IPS-11a (cell line): ENCODE measurements around the gene TRMT5.

Source experiments
- H3K4me3 ChIP-seq: one replicate; pipeline ENCODE4 v1.5.1; 2013; ENCODE audit warnings: low read depth, low read length, control low read depth

Gene TRMT5

GRCh38 chr14:60965402-60965801 is 15.5 kb downstream of the TRMT5 start:
- no peak overlapping the region for H3K4me3 ChIP-seq

- H3K4me3 ChIP-seq = no peak overlapping the region
Observed at GRCh38 chr14:60964904-60965303, 16.0 kb downstream of the TRMT5 start.

- H3K4me3 ChIP-seq = no peak overlapping the region
Observed at GRCh38 chr14:60963761-60964160, 17.1 kb downstream of the TRMT5 start.

- no peak overlapping the region for H3K4me3 ChIP-seq
Observed at GRCh38 chr14:60958146-60958545, 22.7 kb downstream of the TRMT5 start.

GRCh38 chr14:60956632-60957031 is 24.2 kb downstream of the TRMT5 start:
- no peak overlapping the region for H3K4me3 ChIP-seq

- no peak overlapping the region for H3K4me3 ChIP-seq
Observed at GRCh38 chr14:60956202-60956601, 24.7 kb downstream of the TRMT5 start.

GRCh38 chr14:60951776-60952435 is 29.0 kb downstream of the TRMT5 start:
- H3K4me3 ChIP-seq = no peak overlapping the region

GRCh38 chr14:60946773-60947172 is 34.1 kb downstream of the TRMT5 start:
- H3K4me3 ChIP-seq = no peak overlapping the region

- no peak overlapping the region for H3K4me3 ChIP-seq
Observed at GRCh38 chr14:60945984-60946383, 34.9 kb downstream of the TRMT5 start.

GRCh38 chr14:60944204-60944603 is 36.7 kb downstream of the TRMT5 start:
- H3K4me3 ChIP-seq = no peak overlapping the region

GRCh38 chr14:60943637-60944032 is 37.2 kb downstream of the TRMT5 start:
- H3K4me3 ChIP-seq = no peak overlapping the region

- no peak overlapping the region for H3K4me3 ChIP-seq
Observed at GRCh38 chr14:60935319-60935718, 45.6 kb downstream of the TRMT5 start.

GRCh38 chr14:60933920-60934655 is 46.8 kb downstream of the TRMT5 start:
- H3K4me3 ChIP-seq = no peak overlapping the region

GRCh38 chr14:60931218-60931617 is 49.7 kb downstream of the TRMT5 start:
- no peak overlapping the region for H3K4me3 ChIP-seq

GRCh38 chr14:60926002-60926401 is 54.9 kb downstream of the TRMT5 start:
- H3K4me3 ChIP-seq = no peak overlapping the region

GRCh38 chr14:60925286-60925685 is 55.6 kb downstream of the TRMT5 start:
- H3K4me3 ChIP-seq = no peak overlapping the region

- no peak overlapping the region for H3K4me3 ChIP-seq
Observed at GRCh38 chr14:60922050-60922449, 58.8 kb downstream of the TRMT5 start.
